Subcutaneous adipose tissue (tissue), 4 donors: ENCODE results near the gene ACOX3. TPM values are rescaled to one million over a fixed set of nuclear protein-coding genes. Genes with fewer than 3 reads are reported as not detected.

ENCODE experiments used
- CTCF ChIP-seq: fragments of 450-650 bp; IDR thresholded peaks from one replicate; pipeline ENCODE4 v1.5.1; 2016; ENCODE audit warnings: low read depth, mild to moderate bottlenecking, control low read depth, antibody characterized with exemption, moderate library complexity
- total RNA-seq, 4 donors: library from RNA; depleted of rRNA; stranded (reverse); fragments of >200 nt; gene quantifications; one replicate each; pipeline ENCODE4 v1.1.0, GENCODE V29; 2016

ACOX3 gene
- total RNA-seq, 4 donors from 2014 or later = 12.2 to 33.7 (median 17.3) TPM

- no peak for TF ChIP-seq CTCF
Measured at GRCh38 chr4:8428288-8429097, 12.0 kb downstream of the ACOX3 start.

- no peak for TF ChIP-seq CTCF
Measured at GRCh38 chr4:8427761-8428287, 12.7 kb downstream of the ACOX3 start.

GRCh38 chr4:8427262-8427661 lies 13.3 kb downstream of the ACOX3 start:
- no peak for TF ChIP-seq CTCF

GRCh38 chr4:8422786-8423185 lies 17.7 kb downstream of the ACOX3 start:
- TF ChIP-seq CTCF = no peak

- TF ChIP-seq CTCF = no peak
Measured at GRCh38 chr4:8422327-8422726, 18.2 kb downstream of the ACOX3 start.

GRCh38 chr4:8419222-8420041 lies 21.1 kb downstream of the ACOX3 start:
- TF ChIP-seq CTCF = no peak

GRCh38 chr4:8417071-8417614 lies 23.4 kb downstream of the ACOX3 start:
- TF ChIP-seq CTCF = no peak
